Measurements from ENCODE around the gene SLC30A10.

SLC30A10 gene

GRCh38 chr1:219963432-219963831 lies 35.1 kb upstream of the SLC30A10 start:
- Histone ChIP-seq H3K4me3 (ENCODE audit: low read depth, low read length) (no peak overlapping the region), H3K27ac (no peak overlapping the region), H3K27me3 (replicated peaks) (no peaks in the 10 kb centered on the region), H3K36me3 (replicated peaks) (peaks cover 9% of the 10 kb centered on the region)
- in situ Hi-C loops (cut with HindIII; ENCODE audit: low pct_ligation_motif_present, low sequenced_read_pairs): no loop called here
- no peak for TF ChIP-seq CTCF (IDR thresholded peaks at IDR 0.05; ENCODE audit: low read depth, low read length, missing control alignments)
- DNase-seq: no peak

- in situ Hi-C loops (cut with HindIII; ENCODE audit: low pct_ligation_motif_present, low sequenced_read_pairs): no loop called here
- no peak for DNase-seq
Observed at GRCh38 chr1:219961684-219962083, 33.3 kb upstream of the SLC30A10 start.

GRCh38 chr1:219959540-219960203 lies 31.3 kb upstream of the SLC30A10 start:
- H3K27ac ChIP-seq: no peak overlapping the region
- H3K4me3 ChIP-seq (ENCODE audit: low read depth, low read length): no peak overlapping the region
- DNase-seq: no peak
- no peaks in the 10 kb centered on the region for H3K27me3 ChIP-seq (replicated peaks)
- in situ Hi-C loops (cut with HindIII; ENCODE audit: low pct_ligation_motif_present, low sequenced_read_pairs): no loop called here
- no peaks in the 10 kb centered on the region for H3K36me3 ChIP-seq (replicated peaks)
- TF ChIP-seq CTCF (IDR thresholded peaks at IDR 0.05; ENCODE audit: low read depth, low read length, missing control alignments): no peak

More at GRCh38 chr1:219961684-219962083, 33.3 kb upstream of the SLC30A10 start:
- TF ChIP-seq CTCF (IDR thresholded peaks at IDR 0.05; ENCODE audit: low read depth, low read length, missing control alignments): no peak
- Histone ChIP-seq H3K36me3 (replicated peaks) (no peaks in the 10 kb centered on the region), H3K4me3 (ENCODE audit: low read depth, low read length) (no peak overlapping the region), H3K27ac (no peak overlapping the region), H3K27me3 (replicated peaks) (no peaks in the 10 kb centered on the region)

- no peak overlapping the region for H3K27ac ChIP-seq
- H3K4me3 ChIP-seq (ENCODE audit: low read depth, low read length): no peak overlapping the region
- DNase-seq: no peak
- in situ Hi-C loops (cut with HindIII; ENCODE audit: low pct_ligation_motif_present, low sequenced_read_pairs): no loop called here
- no peaks in the 10 kb centered on the region for H3K36me3 ChIP-seq (replicated peaks)
- no peak for TF ChIP-seq CTCF (IDR thresholded peaks at IDR 0.05; ENCODE audit: low read depth, low read length, missing control alignments)
- H3K27me3 ChIP-seq (replicated peaks): no peaks in the 10 kb centered on the region
Observed at GRCh38 chr1:219958875-219959417, 30.6 kb upstream of the SLC30A10 start.

GRCh38 chr1:219954736-219955421 lies 26.5 kb upstream of the SLC30A10 start:
- no peak overlapping the region for H3K4me3 ChIP-seq (ENCODE audit: low read depth, low read length)
- H3K27ac ChIP-seq: no peak overlapping the region
- no peaks in the 10 kb centered on the region for H3K36me3 ChIP-seq (replicated peaks)
- H3K27me3 ChIP-seq (replicated peaks): no peaks in the 10 kb centered on the region
- no peak for TF ChIP-seq CTCF (IDR thresholded peaks at IDR 0.05; ENCODE audit: low read depth, low read length, missing control alignments)
- no peak for DNase-seq
- in situ Hi-C loops (cut with HindIII; ENCODE audit: low pct_ligation_motif_present, low sequenced_read_pairs): no loop called here
